SU-DHL-6 (cell line): ENCODE measurements around the gene ADGRD2.

Experiments
- H2AFZ ChIP-seq: fragments of 200-600 bp; sonication (generic); 2 replicates; pipeline ENCODE4 v1.6.1; 2014; ENCODE audit warnings: low read depth, mild to moderate bottlenecking, moderate library complexity, mixed read lengths, antibody characterized with exemption, low read length; ENCODE audit not compliant: severe bottlenecking
- H3F3A ChIP-seq: fragments of 200-600 bp; shearing (Covaris generic); 2 replicates; pipeline ENCODE4 v1.6.0; 2016; ENCODE audit warnings: antibody characterized with exemption, mild to moderate bottlenecking; ENCODE audit not compliant: insufficient read depth
- H3K27ac ChIP-seq: fragments of 200-600 bp; sonication (generic); 2 replicates; pipeline ENCODE4 v1.5.1; 2016; ENCODE audit warnings: low read depth, mild to moderate bottlenecking, low read length, moderate library complexity, mixed read lengths
- H3K27me3 ChIP-seq: fragments of 200-600 bp; sonication (generic), shearing (Covaris generic); 2 replicates; pipeline ENCODE4 v1.6.0; 2014; ENCODE audit warnings: mild to moderate bottlenecking, low read length
- H3K36me3 ChIP-seq: fragments of 200-600 bp; sonication (generic); 2 replicates; pipeline ENCODE4 v1.6.1; 2014; ENCODE audit warnings: mild to moderate bottlenecking, low read length, mixed read lengths
- H3K4me2 ChIP-seq: fragments of 300-600, 200-600 bp; shearing (Covaris generic), sonication (generic); 2 replicates; pipeline ENCODE4 v1.6.0; 2014; ENCODE audit warnings: low read length, low read depth, mild to moderate bottlenecking; ENCODE audit not compliant: poor library complexity, severe bottlenecking
- H3K4me3 ChIP-seq: fragments of 200-600 bp; sonication (generic); 2 replicates; pipeline ENCODE4 v1.5.1; 2014; ENCODE audit warnings: antibody characterized with exemption, low read length, mild to moderate bottlenecking, mixed read lengths; ENCODE audit not compliant: insufficient read depth, poor library complexity, severe bottlenecking
- H3K79me2 ChIP-seq: fragments of 200-600 bp; sonication (generic); 2 replicates; pipeline ENCODE4 v1.6.1; 2014; ENCODE audit warnings: mild to moderate bottlenecking, low read length, moderate library complexity; ENCODE audit not compliant: insufficient read depth
- H3K9ac ChIP-seq: fragments of 200-600 bp; sonication (generic); 2 replicates; pipeline ENCODE4 v1.7.0; 2014; ENCODE audit warnings: mild to moderate bottlenecking, low read length
- H3K9me2 ChIP-seq: fragments of 200-600 bp; sonication (generic); replicated peaks from 2 replicates; pipeline ENCODE4 v1.6.1; 2014; ENCODE audit warnings: low read length; ENCODE audit not compliant: insufficient read depth
- H3K9me3 ChIP-seq: fragments of 200-600 bp; sonication (generic); 2 replicates; pipeline ENCODE4 v1.6.1; 2014; ENCODE audit warnings: low read length, mixed read lengths; ENCODE audit not compliant: insufficient read depth
- H4K20me1 ChIP-seq: fragments of 200-600 bp; sonication (generic); 2 replicates; pipeline ENCODE4 v1.6.1; 2014; ENCODE audit warnings: low read depth, mild to moderate bottlenecking, antibody characterized with exemption, low read length, moderate library complexity, mixed read lengths
- CTCF ChIP-seq: fragments of 200-600 bp; sonication (generic); IDR thresholded peaks from one replicate; pipeline ENCODE4 v1.5.1; 2017; ENCODE audit warnings: antibody characterized with exemption, mild to moderate bottlenecking, low read length, moderate library complexity; ENCODE audit not compliant: insufficient read depth, poor library complexity, severe bottlenecking
- EZH2phosphoT487 ChIP-seq: fragments of 200-600 bp; sonication (generic), shearing (Covaris generic); conservative IDR thresholded peaks from 2 replicates; pipeline ENCODE4 v1.6.1; 2018; ENCODE audit warnings: mild to moderate bottlenecking, antibody characterized with exemption, low read length, moderate library complexity, mixed read lengths

ADGRD2 gene

DNA sequence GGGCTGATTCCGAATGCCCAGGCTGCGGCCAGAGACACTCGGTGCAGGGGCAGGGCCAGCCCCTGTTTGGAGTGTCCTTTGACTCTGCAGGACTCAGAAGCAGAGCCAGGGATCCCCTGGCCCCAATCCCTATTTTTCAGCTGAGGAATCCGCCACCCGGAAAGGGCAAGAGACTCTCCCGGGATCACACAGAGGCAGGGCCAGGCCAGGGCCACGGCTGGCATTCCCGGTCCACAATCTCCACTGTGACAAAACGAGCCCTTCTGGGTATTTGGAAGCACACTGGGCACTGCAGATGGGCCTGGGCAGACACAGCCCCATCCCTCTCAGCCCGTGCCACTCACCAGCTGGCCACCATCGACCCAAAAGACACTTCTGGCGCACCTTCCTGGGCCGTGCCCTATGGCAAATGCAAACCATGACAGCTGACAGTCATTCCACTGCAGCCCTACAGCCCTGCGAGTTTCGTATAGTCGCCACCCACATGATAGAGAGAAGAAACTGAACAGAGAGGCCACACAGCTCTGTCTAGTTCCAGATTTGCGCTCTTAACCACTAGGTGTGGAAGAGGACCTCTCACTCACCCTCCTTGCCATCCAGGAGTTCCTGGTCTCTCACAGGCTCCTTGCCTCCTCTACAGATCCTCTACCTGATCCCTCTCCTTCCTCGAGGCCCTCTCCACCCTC is 43.7 kb downstream of the ADGRD2 start:
- Histone ChIP-seq H3K9ac (no peak overlapping the region), H3K79me2 (no peaks in the 10 kb centered on the region), H3K9me3 (no peaks in the 10 kb centered on the region), H3K27me3 (no peaks in the 10 kb centered on the region), H3K27ac (no peak overlapping the region), H3K4me2 (no peak overlapping the region), H3K9me2 (no peaks in the 10 kb centered on the region), H3K4me3 (no peak overlapping the region), H2AFZ (no peak overlapping the region), H4K20me1 (no peaks in the 10 kb centered on the region), H3F3A (no peaks in the 10 kb centered on the region), H3K36me3 (no peaks in the 10 kb centered on the region)
- no peak for TF ChIP-seq CTCF

DNA sequence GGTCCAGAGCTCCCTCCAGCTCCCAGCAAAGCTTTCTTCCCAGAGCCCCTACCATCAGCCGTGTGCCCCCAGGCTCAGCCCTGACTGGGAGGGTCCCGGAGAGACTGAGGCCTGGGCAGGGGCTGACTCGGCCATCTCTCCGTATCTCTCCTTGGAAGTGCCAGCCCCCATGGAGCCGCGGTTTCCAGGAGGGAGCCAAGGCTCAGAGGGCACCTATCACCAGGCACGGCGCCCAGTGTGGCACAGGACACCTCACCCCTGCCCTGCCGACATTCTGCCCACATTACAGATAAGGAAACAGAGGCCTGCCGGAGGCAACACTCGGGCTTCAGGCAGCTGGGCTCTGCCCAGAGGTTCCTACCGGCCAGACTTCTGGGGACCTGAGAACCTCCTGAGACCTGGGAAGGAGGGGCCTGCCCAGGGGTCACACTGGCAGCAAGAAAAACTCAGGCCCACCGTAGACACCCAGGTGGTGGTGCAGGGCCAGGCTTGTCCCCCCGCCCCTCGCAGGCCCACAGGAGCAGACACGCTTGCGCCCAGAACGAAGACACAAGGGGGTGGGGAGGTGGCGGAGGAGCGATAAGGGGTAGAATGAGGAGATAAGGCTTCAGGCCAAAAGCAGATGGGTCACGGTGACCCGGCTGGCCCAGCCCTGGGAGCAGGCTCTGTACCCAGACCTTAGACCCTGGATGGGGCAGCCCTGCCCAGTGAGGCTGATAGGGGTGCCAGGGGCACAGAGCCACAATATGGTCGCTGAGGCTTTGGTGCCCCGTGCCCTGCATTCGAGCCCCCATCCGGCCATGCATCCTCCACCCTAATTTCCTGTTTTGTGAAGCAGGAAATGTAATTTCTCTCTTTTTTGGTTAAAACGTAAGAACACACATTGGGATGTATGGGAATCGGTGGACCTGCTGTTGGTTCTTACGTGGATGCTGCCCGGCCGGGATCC is 45.1 kb downstream of the ADGRD2 start:
- no peak overlapping the region for H3K27ac ChIP-seq
- no peak overlapping the region for H3K4me2 ChIP-seq
- TF ChIP-seq EZH2phosphoT487 (no peak), CTCF (no peak)

DNA sequence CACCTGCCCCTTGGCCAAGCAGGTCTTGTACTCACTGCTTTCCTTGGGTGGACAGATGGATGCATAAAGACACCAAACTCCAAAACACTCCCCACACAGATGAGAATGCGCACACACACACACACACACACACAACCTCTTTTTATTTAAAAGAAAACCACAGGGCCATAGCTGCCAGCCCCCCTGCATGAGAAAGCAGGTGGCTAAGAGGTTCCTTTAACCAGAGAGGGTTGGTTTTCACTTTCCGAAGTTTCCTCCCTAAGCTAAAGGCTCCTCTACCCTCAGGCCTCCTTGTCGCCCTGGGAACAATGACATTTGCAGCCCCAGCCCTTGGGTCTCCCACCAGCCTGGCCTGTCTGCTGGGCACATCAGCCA is 45.8 kb downstream of the ADGRD2 start:
- H3K9ac ChIP-seq, result no peak overlapping the region
- H3F3A ChIP-seq, result no peaks in the 10 kb centered on the region
- H3K4me2 ChIP-seq, result no peak overlapping the region
- no peak overlapping the region for H3K27ac ChIP-seq
- H3K9me2 ChIP-seq, result no peaks in the 10 kb centered on the region
- no peak overlapping the region for H3K4me3 ChIP-seq
- no peaks in the 10 kb centered on the region for H3K36me3 ChIP-seq
- no peaks in the 10 kb centered on the region for H4K20me1 ChIP-seq
- no peaks in the 10 kb centered on the region for H3K27me3 ChIP-seq
- TF ChIP-seq CTCF (no peak), EZH2phosphoT487 (no peak)
- H3K9me3 ChIP-seq, result no peaks in the 10 kb centered on the region
- H3K79me2 ChIP-seq, result no peaks in the 10 kb centered on the region
- no peak overlapping the region for H2AFZ ChIP-seq

More for the DNA sequence above, 45.1 kb downstream of the ADGRD2 start:
- no peaks in the 10 kb centered on the region for H3F3A ChIP-seq
- H3K9me3 ChIP-seq, result no peaks in the 10 kb centered on the region
- no peaks in the 10 kb centered on the region for H4K20me1 ChIP-seq
- no peak overlapping the region for H3K4me3 ChIP-seq
- no peaks in the 10 kb centered on the region for H3K79me2 ChIP-seq
- H3K36me3 ChIP-seq, result no peaks in the 10 kb centered on the region
- no peak overlapping the region for H2AFZ ChIP-seq
- no peaks in the 10 kb centered on the region for H3K9me2 ChIP-seq
- H3K27me3 ChIP-seq, result no peaks in the 10 kb centered on the region
- H3K9ac ChIP-seq, result no peak overlapping the region
